K562 (cell line): ENCODE measurements around the gene RABL3. TPM values are rescaled to one million over a fixed set of nuclear protein-coding genes. Genes with fewer than 3 reads are reported as not detected.
A peak's percentile ranks its signal among the peaks of the same experiment; 100 is the strongest.

Source experiments
- ATAC-seq: fragments of 200-7000 bp; cut with Tn5 transposase; 3 replicates; pipeline ENCODE4 v1.9.1; 2020; ENCODE audit warnings: moderate library complexity
- BruUV-seq: library from RNA; stranded (reverse); fragments of 400-500 nt; replicated peaks from 2 replicates; lab custom pipeline; 2021; lab: Mats Ljungman, UMichigan
- CTCF ChIA-PET: fragments of 300-600 bp; formaldehyde crosslinking; extraction: SDS; loops from one replicate; lab custom pipeline; 2021; ENCODE audit warnings: low intra/inter-chr PET ratio; lab: Yijun Ruan, JAX
- POLR2A ChIA-PET: fragments of 300-600, 350-650 bp; sonication (Branson Sonifier 250); formaldehyde crosslinking; extraction: SDS; loops from one replicate; lab custom pipeline; 2021; ENCODE audit warnings: antibody characterized with exemption, inconsistent platforms; lab: Yijun Ruan, JAX
- DNase-seq, 4 experiments: peaks; one replicate each; pipeline versions ENCODE4 v3.0.0 to v3.0.0-alpha.2; 2011 to 2018; ENCODE audit warnings: low spot score in 3 of 4, mixed read lengths in 3 of 4; ENCODE audit errors: extremely low read depth in 1 of 4
- FAIRE-seq: peaks from 2 replicates; lab custom pipeline; 2011; peaks lifted over from hg19 to GRCh38; lab: Jason Lieb, UNC
- H2AFZ ChIP-seq: 2 replicates; pipeline ENCODE4 v1.6.0; 2011; ENCODE audit warnings: low read depth, low read length, control low read depth, inconsistent platforms
- H3K27ac ChIP-seq: fragments of 200-600 bp; 3 replicates; pipeline ENCODE4 v1.8.0; 2011; ENCODE audit warnings: low read depth, mild to moderate bottlenecking, control low read depth, inconsistent platforms, low read length, moderate library complexity, mixed read lengths; ENCODE audit errors: extremely low read depth
- H3K27me3 ChIP-seq, 2 experiments: fragments of 300-600 bp in 1 of 2; 2 replicates in 1 of 2; 3 replicates in 1 of 2; pipeline versions ENCODE4 v1.6.0 to v1.8.0; 2011; ENCODE audit warnings: inconsistent platforms in 2 of 2, low read length in 2 of 2, mild to moderate bottlenecking in 1 of 2, mixed read lengths in 1 of 2, moderate library complexity in 1 of 2; ENCODE audit not compliant: control insufficient read depth in 2 of 2, insufficient read depth in 2 of 2
- H3K36me3 ChIP-seq: fragments of 300-600 bp; 3 replicates; pipeline ENCODE4 v1.8.0; 2011; ENCODE audit warnings: mild to moderate bottlenecking, low read length, inconsistent platforms; ENCODE audit not compliant: control insufficient read depth, insufficient read depth
- H3K4me1 ChIP-seq, 2 experiments: fragments of 200-600 bp in 1 of 2; replicated peaks in 1 of 2; 2 replicates in 1 of 2; 3 replicates in 1 of 2; pipeline versions ENCODE4 v1.5.1 to v1.8.0; 2011; ENCODE audit warnings: inconsistent platforms in 2 of 2, low read length in 2 of 2, mild to moderate bottlenecking in 1 of 2, mixed read lengths in 1 of 2, moderate library complexity in 1 of 2; ENCODE audit not compliant: control insufficient read depth in 2 of 2, insufficient read depth in 2 of 2
- H3K4me2 ChIP-seq: 2 replicates; pipeline ENCODE4 v1.6.1; 2011; ENCODE audit warnings: low read length, control low read depth, inconsistent platforms, mixed read lengths; ENCODE audit not compliant: insufficient read depth
- H3K4me3 ChIP-seq: fragments of 200-600 bp; sonication (generic), shearing (Covaris generic); 2 replicates; pipeline ENCODE4 v1.5.1; 2016; ENCODE audit warnings: control low read depth, inconsistent platforms
- H3K79me2 ChIP-seq: fragments of 200-600 bp; 3 replicates; pipeline ENCODE4 v1.8.0; 2011; ENCODE audit warnings: low read length, inconsistent platforms; ENCODE audit not compliant: control insufficient read depth, insufficient read depth
- H3K9ac ChIP-seq, 2 experiments: 2 replicates each; pipeline versions ENCODE4 v1.6.0 to v1.6.1; 2011; ENCODE audit warnings: low read depth in 2 of 2, low read length in 2 of 2, control low read depth in 1 of 2, inconsistent platforms in 1 of 2, mild to moderate bottlenecking in 1 of 2, mixed read lengths in 1 of 2; ENCODE audit not compliant: insufficient read depth in 1 of 2
- H3K9me1 ChIP-seq: one replicate; pipeline ENCODE4 v1.6.0; 2011; ENCODE audit warnings: inconsistent platforms, mild to moderate bottlenecking, low read length, moderate library complexity; ENCODE audit not compliant: control insufficient read depth, insufficient read depth
- H3K9me3 ChIP-seq: replicated peaks from 2 replicates; pipeline ENCODE4 v1.5.1; 2011; ENCODE audit warnings: low read depth, low read length, inconsistent platforms; ENCODE audit not compliant: control insufficient read depth, insufficient read depth
- H4K20me1 ChIP-seq: replicated peaks from 2 replicates; pipeline ENCODE4 v1.6.1; 2011; ENCODE audit warnings: low read length, inconsistent platforms, mixed read lengths; ENCODE audit not compliant: control insufficient read depth, insufficient read depth
- C11orf30 ChIP-seq: fragments of 450-650 bp; IDR thresholded peaks from 2 replicates; pipeline ENCODE4 v1.6.1; 2016; ENCODE audit warnings: low read depth, mild to moderate bottlenecking
- PPARD ChIP-seq: fragments of 250-450 bp; sonication (Bioruptor Pico); IDR thresholded peaks from 2 replicates; pipeline ENCODE4 v1.8.0; 2022; ENCODE audit warnings: inconsistent platforms, mild to moderate bottlenecking, moderate library complexity
- ZNF134 ChIP-seq: fragments of 250-450 bp; sonication (Bioruptor Pico); conservative IDR thresholded peaks from 2 replicates; pipeline ENCODE4 v1.4.0; 2020
- ZNF316 ChIP-seq: fragments of 450-650 bp; IDR thresholded peaks from 2 replicates; pipeline ENCODE4 v1.6.1; 2016
- ZNF436 ChIP-seq: fragments of 250-450, 450-650 bp; sonication (Bioruptor Pico); formaldehyde crosslinking; IDR thresholded peaks from 2 replicates; pipeline ENCODE4 v1.7.0; 2020; ENCODE audit warnings: mild to moderate bottlenecking
- WGBS: fragments of 100-300 bp; shearing (Covaris generic); methylation state at CpG from one replicate; pipeline ENCODE4 v1.1.6; 2016; ENCODE audit warnings: low coverage, mixed read lengths; ENCODE audit not compliant: insufficient coverage; ENCODE audit errors: missing lambda C conversion rate; 5-methylcytosine and 5-hydroxymethylcytosine counted together
- in situ Hi-C: fragments of 300-500 bp; cut with MboI; formaldehyde crosslinking; loops from 4 replicates; pipeline ENCODE4 v1.15.0; 2018; ENCODE audit warnings: inconsistent platforms, mixed read lengths
- intact Hi-C: fragments of 100-400 bp; cut with micrococcal nuclease; formaldehyde crosslinking; loops from 2 replicates; pipeline ENCODE4 v1.14.2; 2022
- polyA plus RNA-seq, 8 experiments: library from polyadenylated mRNA; depleted of rRNA in 4 of 8; stranded (reverse) in 5 of 8; unstranded in 3 of 8; fragments of >200 nt; fragmentation: Nextera tagmentation in 2 of 8; fragmentation: Illumina TruSeq in 1 of 8; extraction: Ambion mirVana in 2 of 8; extraction: Trizol in 1 of 8; gene quantifications; 2 replicates each; pipeline versions ENCODE4 v1.2.1 to v1.2.3, GENCODE V29; 2011 to 2014; ENCODE audit warnings: inconsistent platforms in 1 of 8, missing spikeins in 1 of 8
- total RNA-seq, 7 experiments: library from RNA; depleted of rRNA in 6 of 7; stranded (reverse); fragments of >200 nt in 6 of 7; fragmentation: Illumina TruSeq in 2 of 7; extraction: Trizol in 2 of 7; gene quantifications; 2 replicates each; pipeline versions ENCODE4 v1.2.1 to v1.2.3, GENCODE V29; 2011 to 2021; ENCODE audit warnings: low replicate concordance in 1 of 7
- TF ChIP-seq, protein P1 (sequence below): fragments of 250-450 bp; sonication (Bioruptor Pico); IDR thresholded peaks from 2 replicates; pipeline ENCODE4 v1.8.0; 2021; ENCODE audit warnings: moderate library complexity, mild to moderate bottlenecking, inconsistent platforms
- TF ChIP-seq, protein P2 (sequence below): fragments of 250-450 bp; sonication (Bioruptor Pico); IDR thresholded peaks from 2 replicates; pipeline ENCODE4 v1.4.0; 2020; ENCODE audit warnings: mild to moderate bottlenecking, moderate library complexity

Gene RABL3
- total and polyA plus RNA-seq, 9 of the 15 experiments (the other 6 are each of a cell fraction or from before 2014, with no cell fraction given): 6.5 to 30.7 (median 12.3) TPM

DNA sequence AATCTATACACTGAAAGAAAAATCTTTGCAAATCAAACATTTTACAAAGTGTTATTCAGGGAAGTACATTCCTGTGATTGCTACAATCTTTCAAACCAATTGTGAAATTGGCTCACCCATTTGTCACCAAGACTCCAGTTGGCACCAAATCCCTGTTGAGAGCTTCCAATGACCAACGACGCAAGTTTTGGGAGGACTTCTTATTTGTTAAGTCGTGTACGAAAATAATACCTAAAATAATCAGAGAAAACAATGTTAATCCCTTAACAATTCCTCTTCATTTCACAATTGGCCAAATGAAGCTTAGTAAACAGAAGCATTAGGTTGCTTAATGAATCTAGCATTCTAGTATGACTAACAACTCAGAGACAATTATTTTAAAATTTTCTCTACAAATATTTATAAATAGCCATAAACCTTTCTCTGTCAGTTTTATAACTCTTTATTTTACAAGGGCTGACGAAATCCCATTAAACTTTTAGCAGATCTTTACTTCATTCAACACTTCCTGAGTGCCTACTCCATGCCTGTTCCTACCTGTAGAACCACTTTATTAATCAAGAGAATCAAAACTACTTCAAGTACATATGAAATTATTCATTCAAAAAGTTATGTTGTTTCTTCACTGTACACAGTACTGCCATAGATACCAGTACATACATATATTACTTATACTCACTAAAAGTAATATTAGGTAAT is 36.3 kb downstream of the RABL3 start (continued):
- TF ChIP-seq, protein P1, sequence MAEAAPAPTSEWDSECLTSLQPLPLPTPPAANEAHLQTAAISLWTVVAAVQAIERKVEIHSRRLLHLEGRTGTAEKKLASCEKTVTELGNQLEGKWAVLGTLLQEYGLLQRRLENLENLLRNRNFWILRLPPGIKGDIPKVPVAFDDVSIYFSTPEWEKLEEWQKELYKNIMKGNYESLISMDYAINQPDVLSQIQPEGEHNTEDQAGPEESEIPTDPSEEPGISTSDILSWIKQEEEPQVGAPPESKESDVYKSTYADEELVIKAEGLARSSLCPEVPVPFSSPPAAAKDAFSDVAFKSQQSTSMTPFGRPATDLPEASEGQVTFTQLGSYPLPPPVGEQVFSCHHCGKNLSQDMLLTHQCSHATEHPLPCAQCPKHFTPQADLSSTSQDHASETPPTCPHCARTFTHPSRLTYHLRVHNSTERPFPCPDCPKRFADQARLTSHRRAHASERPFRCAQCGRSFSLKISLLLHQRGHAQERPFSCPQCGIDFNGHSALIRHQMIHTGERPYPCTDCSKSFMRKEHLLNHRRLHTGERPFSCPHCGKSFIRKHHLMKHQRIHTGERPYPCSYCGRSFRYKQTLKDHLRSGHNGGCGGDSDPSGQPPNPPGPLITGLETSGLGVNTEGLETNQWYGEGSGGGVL (CRISPR knock-in tag): no peak
- TF ChIP-seq ZNF436 (CRISPR knock-in tag) (no peak), PPARD (CRISPR knock-in tag) (no peak)
- TF ChIP-seq, protein P2, sequence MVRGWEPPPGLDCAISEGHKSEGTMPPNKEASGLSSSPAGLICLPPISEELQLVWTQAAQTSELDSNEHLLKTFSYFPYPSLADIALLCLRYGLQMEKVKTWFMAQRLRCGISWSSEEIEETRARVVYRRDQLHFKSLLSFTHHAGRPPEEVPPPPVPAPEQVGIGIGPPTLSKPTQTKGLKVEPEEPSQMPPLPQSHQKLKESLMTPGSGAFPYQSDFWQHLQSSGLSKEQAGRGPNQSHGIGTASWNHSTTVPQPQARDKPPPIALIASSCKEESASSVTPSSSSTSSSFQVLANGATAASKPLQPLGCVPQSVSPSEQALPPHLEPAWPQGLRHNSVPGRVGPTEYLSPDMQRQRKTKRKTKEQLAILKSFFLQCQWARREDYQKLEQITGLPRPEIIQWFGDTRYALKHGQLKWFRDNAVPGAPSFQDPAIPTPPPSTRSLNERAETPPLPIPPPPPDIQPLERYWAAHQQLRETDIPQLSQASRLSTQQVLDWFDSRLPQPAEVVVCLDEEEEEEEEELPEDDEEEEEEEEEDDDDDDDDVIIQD: no peak

DNA sequence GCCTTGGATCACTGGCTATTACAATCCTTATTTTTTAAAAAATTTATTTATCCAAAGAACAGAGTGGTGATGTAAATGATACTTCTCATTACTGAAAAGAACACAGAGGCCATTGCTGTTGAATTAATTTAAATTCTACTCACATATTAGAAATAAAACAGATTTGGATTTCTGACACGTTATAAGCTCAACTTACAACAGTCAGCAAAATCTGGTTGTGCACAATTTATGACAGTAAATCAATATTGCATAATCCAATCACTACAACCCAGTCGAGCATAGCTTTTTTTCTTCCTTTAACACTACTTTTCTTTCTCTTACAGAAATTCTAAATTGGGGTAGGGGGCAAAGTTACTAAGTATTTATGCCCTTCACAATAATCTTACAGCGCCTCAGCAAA is 43.0 kb downstream of the RABL3 start:
- FAIRE-seq: no peak
- POLR2A ChIA-PET: no interaction called here

More for the DNA sequence above, 43.0 kb downstream of the RABL3 start:
- TF ChIP-seq ZNF134 (CRISPR knock-in tag) (no peak), C11orf30 (0 out of 2 replicates have a peak, but pooled peaks have one; percentile 11), ZNF316 (peak; percentile 51)
- TF ChIP-seq, all 486 proteins: peak for 2
- Histone ChIP-seq H3K27ac (no peak overlapping the region), H3K27me3 (no peaks in the 10 kb centered on the region), H3K9me1 (no peaks in the 10 kb centered on the region), H3K36me3 (no peaks in the 10 kb centered on the region), H3K9ac (no peak overlapping the region), H3K4me2 (no peak overlapping the region), H2AFZ (no peak overlapping the region), H3K4me1 (no peaks in the 10 kb centered on the region), H3K9me3 (no peaks in the 10 kb centered on the region), H4K20me1 (no peaks in the 10 kb centered on the region), H3K4me3 (no peak overlapping the region), H3K79me2 (no peaks in the 10 kb centered on the region)
- no peak for ATAC-seq
- intact Hi-C loops: no loop called here
- DNase-seq: no peak
- in situ Hi-C loops: no loop called here
- 43% methylated on average over 3 of the region's 3 CpGs for WGBS
- CTCF ChIA-PET: no interaction called here
- BruUV-seq: no TSS peak
